IMR-90 (cell line): ENCODE results near the gene ATP2B2. TPM values are rescaled to one million over a fixed set of nuclear protein-coding genes. Genes with fewer than 3 reads are reported as not detected.

Experiments
- ATAC-seq: fragments of 200-7000 bp; cut with Tn5 transposase; 2 replicates; pipeline ENCODE4 v1.9.1; 2020; ENCODE audit warnings: low read depth, mild to moderate bottlenecking, moderate library complexity
- BruUV-seq: library from RNA; stranded (reverse); fragments of 400-500 nt; replicated peaks from 2 replicates; lab custom pipeline; 2021; lab: Mats Ljungman, UMichigan
- CTCF ChIA-PET: fragments of 300-600 bp; formaldehyde crosslinking; extraction: SDS; loops from one replicate; lab custom pipeline; 2021; ENCODE audit warnings: antibody characterized with exemption; lab: Yijun Ruan, JAX
- POLR2A ChIA-PET: fragments of 300-600 bp; sonication (Branson Sonifier 250); formaldehyde crosslinking; loops from one replicate; lab custom pipeline; 2022; ENCODE audit warnings: antibody characterized with exemption; ENCODE audit not compliant: unreplicated experiment; lab: Charles Lee
- DNase-seq: peaks from one replicate; pipeline ENCODE4 v3.0.0; 2013
- H2AFZ ChIP-seq: replicated peaks from 2 replicates; pipeline ENCODE3; 2013; ENCODE audit warnings: low read length, mild to moderate bottlenecking; ENCODE audit not compliant: poor library complexity
- H2AK5ac ChIP-seq: 2 replicates; pipeline ENCODE4 v1.6.1; 2013; ENCODE audit warnings: low read depth, low read length, inconsistent platforms
- H2AK9ac ChIP-seq: replicated peaks from 2 replicates; pipeline ENCODE3; 2013; ENCODE audit warnings: mild to moderate bottlenecking, low read depth, low read length, moderate library complexity; ENCODE audit not compliant: poor library complexity
- H2BK120ac ChIP-seq: 2 replicates; pipeline ENCODE4 v1.6.1; 2013; ENCODE audit warnings: low read depth, low read length, inconsistent platforms
- H2BK15ac ChIP-seq: 3 replicates; pipeline ENCODE4 v1.6.1; 2013; ENCODE audit warnings: low read depth, low read length, inconsistent platforms
- H2BK20ac ChIP-seq: 2 replicates; pipeline ENCODE4 v1.6.1; 2013; ENCODE audit warnings: low read depth, mild to moderate bottlenecking, inconsistent platforms, low read length, moderate library complexity
- H2BK5ac ChIP-seq: 2 replicates; pipeline ENCODE4 v1.6.1; 2013; ENCODE audit warnings: mild to moderate bottlenecking, low read depth, low read length, inconsistent platforms; ENCODE audit not compliant: poor library complexity, severe bottlenecking
- H3K14ac ChIP-seq: replicated peaks from 2 replicates; pipeline ENCODE4 v1.6.1; 2013; ENCODE audit warnings: low read depth, low read length, inconsistent platforms
- H3K18ac ChIP-seq: 2 replicates; pipeline ENCODE4 v1.6.1; 2013; ENCODE audit warnings: low read depth, low read length, control low read depth
- H3K23ac ChIP-seq: 2 replicates; pipeline ENCODE4 v1.6.1; 2013; ENCODE audit warnings: low read depth, low read length, inconsistent platforms
- H3K27ac ChIP-seq: 2 replicates; pipeline ENCODE4 v1.5.1; 2013; ENCODE audit warnings: mild to moderate bottlenecking, control low read depth, low read length; ENCODE audit not compliant: insufficient read depth
- H3K27me3 ChIP-seq: 2 replicates; pipeline ENCODE4 v1.6.1; 2013; ENCODE audit warnings: low read length; ENCODE audit not compliant: control insufficient read depth, insufficient read depth
- H3K36me3 ChIP-seq: 2 replicates; pipeline ENCODE4 v1.6.1; 2013; ENCODE audit warnings: low read length, mixed read lengths; ENCODE audit not compliant: control insufficient read depth, insufficient read depth
- H3K4ac ChIP-seq: 2 replicates; pipeline ENCODE4 v1.6.1; 2013; ENCODE audit warnings: low read depth, low read length, inconsistent platforms
- H3K4me1 ChIP-seq: 2 replicates; pipeline ENCODE4 v1.6.1; 2013; ENCODE audit warnings: low read length, mixed read lengths; ENCODE audit not compliant: control insufficient read depth, insufficient read depth
- H3K4me2 ChIP-seq: 2 replicates; pipeline ENCODE4 v1.6.1; 2013; ENCODE audit warnings: low read depth, mild to moderate bottlenecking, control low read depth, low read length, moderate library complexity
- H3K4me3 ChIP-seq: 2 replicates; pipeline ENCODE4 v1.5.1; 2013; ENCODE audit warnings: low read depth, mild to moderate bottlenecking, control low read depth, low read length, moderate library complexity; ENCODE audit not compliant: insufficient read depth
- H3K56ac ChIP-seq: 2 replicates; pipeline ENCODE4 v1.6.1; 2013; ENCODE audit warnings: low read length, inconsistent platforms; ENCODE audit not compliant: insufficient read depth; ENCODE audit errors: extremely low read depth
- H3K79me1 ChIP-seq, 2 experiments: 2 replicates each; pipeline ENCODE4 v1.6.1; 2013; ENCODE audit warnings: low read length in 2 of 2, inconsistent platforms in 1 of 2, low read depth in 1 of 2
- H3K9ac ChIP-seq: 2 replicates; pipeline ENCODE4 v1.6.1; 2013; ENCODE audit warnings: low read depth, low read length, control low read depth
- H3K9me1 ChIP-seq: 2 replicates; pipeline ENCODE4 v1.6.1; 2013; ENCODE audit warnings: low read length, inconsistent platforms; ENCODE audit not compliant: insufficient read depth
- H3K9me3 ChIP-seq: 2 replicates; pipeline ENCODE4 v1.6.1; 2013; ENCODE audit warnings: low read length; ENCODE audit not compliant: control insufficient read depth, insufficient read depth
- H4K20me1 ChIP-seq: 2 replicates; pipeline ENCODE4 v1.6.1; 2013; ENCODE audit warnings: low read length, inconsistent platforms; ENCODE audit not compliant: insufficient read depth
- H4K5ac ChIP-seq: 2 replicates; pipeline ENCODE4 v1.6.1; 2013; ENCODE audit warnings: mild to moderate bottlenecking, low read depth, low read length, control low read depth
- H4K8ac ChIP-seq, 2 experiments: 2 replicates each; pipeline ENCODE4 v1.6.1; 2013; ENCODE audit warnings: low read depth in 2 of 2, low read length in 2 of 2, control low read depth in 1 of 2, inconsistent platforms in 1 of 2
- H4K91ac ChIP-seq: 2 replicates; pipeline ENCODE4 v1.6.1; 2013; ENCODE audit warnings: low read depth, low read length, inconsistent platforms; ENCODE audit not compliant: insufficient read depth
- BHLHE40 ChIP-seq: fragments of 150-350 bp; IDR thresholded peaks from 2 replicates; pipeline ENCODE4 v1.6.1; 2016; ENCODE audit warnings: mild to moderate bottlenecking, low read depth, low read length
- CEBPB ChIP-seq: IDR thresholded peaks from 2 replicates; pipeline ENCODE4 v1.6.1; 2012; ENCODE audit warnings: low read depth, low read length, improper control_type of control experiment
- CTCF ChIP-seq: conservative IDR thresholded peaks from 2 replicates; pipeline ENCODE4 v1.5.1; 2012; ENCODE audit warnings: mild to moderate bottlenecking, low read depth, low read length, improper control_type of control experiment
- MAFK ChIP-seq: IDR thresholded peaks from 2 replicates; pipeline ENCODE4 v1.6.1; 2012; ENCODE audit warnings: low read depth, low read length, improper control_type of control experiment
- RFX5 ChIP-seq: IDR thresholded peaks from 2 replicates; pipeline ENCODE4 v1.8.0; 2012; ENCODE audit warnings: low read depth, mild to moderate bottlenecking, low read length, moderate library complexity
- WGBS, 2 experiments: methylation state at CpG; one replicate each; pipeline versions ENCODE4 v1.1.5 to v1.1.7; 2013; ENCODE audit warnings: missing lambda C conversion rate in 2 of 2; ENCODE audit not compliant: insufficient read length in 1 of 2; ENCODE audit errors: extremely low coverage in 2 of 2; 5-methylcytosine and 5-hydroxymethylcytosine counted together
- dilution Hi-C: fragments of 300-500 bp; cut with HindIII; formaldehyde crosslinking; loops from one replicate; pipeline ENCODE4 v1.14.3; 2018; ENCODE audit warnings: low sequenced_read_pairs; ENCODE audit not compliant: unreplicated experiment
- in situ Hi-C: fragments of 300-500 bp; cut with MboI; formaldehyde crosslinking; loops from 3 replicates; pipeline ENCODE4 v1.14.3; 2019; ENCODE audit warnings: low sequenced_read_pairs, inconsistent platforms, mixed read lengths
- intact Hi-C: fragments of 100-400 bp; cut with micrococcal nuclease; formaldehyde crosslinking; loops from 2 replicates; pipeline ENCODE4 v1.10.0; 2022
- polyA plus RNA-seq, 3 experiments: library from polyadenylated mRNA; depleted of rRNA; stranded (reverse); fragments of >200 nt; gene quantifications; 2 replicates each; pipeline ENCODE4 v1.2.3, GENCODE V29; 2012; ENCODE audit warnings: low replicate concordance in 1 of 3
- total RNA-seq: library from RNA; depleted of rRNA; stranded (reverse); fragments of >200 nt; gene quantifications from 2 replicates; pipeline ENCODE4 v1.2.3, GENCODE V29; 2012

Gene ATP2B2
- total and polyA plus RNA-seq, 2 of the 4 experiments (the other 2 are of a cell fraction), result under 0.01 to 0.02 TPM

DNA sequence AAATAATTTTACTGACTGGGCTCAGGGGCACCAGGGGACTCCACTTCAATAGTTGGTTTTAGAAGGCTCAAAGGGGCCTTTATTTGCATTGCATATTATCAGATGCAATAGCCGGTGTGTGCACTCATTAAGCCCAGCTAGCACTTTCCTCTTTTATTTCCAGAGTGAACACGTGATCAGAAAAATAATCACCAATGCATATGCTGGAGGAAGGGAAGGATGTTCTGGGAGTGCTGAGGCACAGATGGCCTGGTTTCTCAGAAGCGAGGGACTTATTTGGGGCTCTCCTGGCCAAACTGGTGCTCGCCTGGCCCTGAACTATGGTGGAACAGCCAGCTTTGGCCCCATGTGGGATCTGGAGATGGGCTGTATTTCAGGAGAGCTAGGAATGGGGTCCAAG is 124.0 kb downstream of the ATP2B2 start:
- Histone ChIP-seq H2AK9ac (no peak overlapping the region), H4K91ac (no peak overlapping the region), H3K4ac (no peak overlapping the region), H4K8ac (no peak overlapping the region), H3K27me3 (peaks cover 42% of the 10 kb centered on the region), H4K20me1 (no peaks in the 10 kb centered on the region), H3K4me2 (no peak overlapping the region), H2BK20ac (no peak overlapping the region), H3K9ac (no peak overlapping the region), H2AFZ (no peak overlapping the region), H2BK120ac (no peak overlapping the region), H3K9me3 (peaks cover 3% of the 10 kb centered on the region), H2BK5ac (no peak overlapping the region), H3K23ac (no peak overlapping the region), H3K36me3 (no peaks in the 10 kb centered on the region), H3K14ac (no peak overlapping the region), H3K18ac (no peak overlapping the region), H2AK5ac (no peak overlapping the region), H3K56ac (no peak overlapping the region), H3K4me1 (peaks cover 2% of the 10 kb centered on the region; the same call in 1 of the 2 replicates), H2BK15ac (no peak overlapping the region), H3K27ac (no peak overlapping the region), H3K4me3 (no peak overlapping the region), H3K9me1 (no peaks in the 10 kb centered on the region; the same call in 1 of the 2 replicates), H4K5ac (no peak overlapping the region), H3K79me1 (no peaks in the 10 kb centered on the region)
- dilution Hi-C loops (no loop called here), intact Hi-C loops (no loop called here), in situ Hi-C loops (no loop called here)
- BruUV-seq, result no TSS peak
- DNase-seq (no peak), ATAC-seq (no peak)
- WGBS, 2 experiments, result no CpG with 5 or more reads among the region's 4 CpGs
- POLR2A ChIA-PET, result no interaction called here
- TF ChIP-seq MAFK, result no peak
- no peak for TF ChIP-seq CEBPB
- TF ChIP-seq CTCF, result no peak
- TF ChIP-seq RFX5, result no peak
- TF ChIP-seq BHLHE40, result no peak
- CTCF ChIA-PET, result interaction anchor here (0.6 kb wide), 2 partner anchors 25 to 67 kb away, joined by 3 to 4 read pairs; no protein-coding TSS in a partner anchor
